NCI-H774 (cell line): ENCODE measurements around the gene ARID1A.

Source experiments
- DNase-seq: peaks from one replicate; lab custom pipeline; 2025; lab: John Stamatoyannopoulos, UW

Gene ARID1A

GRCh38 chr1:26827663-26828062 lies 131.8 kb downstream of the ARID1A start:
- DNase-seq, result no peak

GRCh38 chr1:26828411-26828991 lies 132.7 kb downstream of the ARID1A start:
- no peak for DNase-seq

- no peak for DNase-seq
Measured at GRCh38 chr1:26829184-26829911, 133.5 kb downstream of the ARID1A start.

GRCh38 chr1:26831059-26831458 lies 135.2 kb downstream of the ARID1A start:
- no peak for DNase-seq
